DND-41 (cell line): ENCODE data around the gene PRORP.

Experiments
- CTCF ChIP-seq: IDR thresholded peaks from 2 replicates; pipeline ENCODE4 v1.5.1; 2012; ENCODE audit warnings: borderline replicate concordance, low read length, moderate library complexity, mild to moderate bottlenecking; ENCODE audit not compliant: poor library complexity, severe bottlenecking; ENCODE audit errors: extremely low read depth
- EZH2 ChIP-seq: IDR thresholded peaks from 3 replicates; pipeline ENCODE4 v1.6.1; 2012; ENCODE audit warnings: borderline replicate concordance, low read depth, mild to moderate bottlenecking, moderate library complexity, low read length, inconsistent platforms; ENCODE audit not compliant: severe bottlenecking

DNA sequence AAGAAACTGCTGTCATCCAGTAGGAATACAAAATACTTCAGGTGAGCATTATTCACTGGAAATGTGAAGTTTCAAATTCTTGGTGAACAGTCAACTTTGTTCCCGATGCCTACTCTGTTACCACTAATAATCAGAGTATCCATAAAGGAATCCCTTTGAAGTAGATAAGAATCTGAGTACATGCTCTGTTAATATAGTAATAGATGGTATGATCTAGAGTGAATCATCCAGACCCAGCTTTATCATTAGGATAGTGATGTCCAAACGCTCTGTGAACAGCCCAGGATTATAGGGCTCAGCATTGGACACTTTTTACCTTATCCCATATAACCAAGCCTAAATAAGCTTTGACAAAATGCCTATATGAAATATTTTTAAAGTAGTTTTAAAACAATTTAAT, 33.8 kb upstream of the PRORP start:
- TF ChIP-seq CTCF, result no peak
- no peak for TF ChIP-seq EZH2
